ENCODE data around the gene SPARCL1. TPM values are rescaled to one million over a fixed set of nuclear protein-coding genes. Genes with fewer than 3 reads are reported as not detected.
"Not testable (repeated sequence)": the region's sequence is repeated elsewhere in the genome, so short reads cannot be mapped to it uniquely, and the experiment has no call there.

SPARCL1 gene
- polyA plus RNA-seq, 1 donor from 2014 or later = not detected

- peaks cover 7% of the 10 kb centered on the region for H3K27me3 Mint-ChIP-seq
- no peak overlapping the region for H3K27ac Mint-ChIP-seq
- peaks cover 2 to 15% (median 15%) of the 10 kb centered on the region in 3 donors for H3K4me1 Mint-ChIP-seq
- no peaks in the 10 kb centered on the region for H3K9me3 Mint-ChIP-seq
- H3K36me3 Mint-ChIP-seq = no peaks in the 10 kb centered on the region
- H3K4me3 Mint-ChIP-seq = peak overlapping the region in 1 of 4 donors; percentile 9
These were observed 29.6 kb downstream of the SPARCL1 start for GRCh38 chr4:87499403-87500091.

- Mint-ChIP-seq H3K9me3 (peaks cover 0 to 3% (median 0%) of the 10 kb centered on the region in 3 donors), H3K27ac (no peak overlapping the region), H3K27me3 (peaks cover 7% of the 10 kb centered on the region), H3K4me1 (peaks cover 2 to 15% (median 15%) of the 10 kb centered on the region in 3 donors), H3K36me3 (peaks cover 3% of the 10 kb centered on the region), H3K4me3 (no peak overlapping the region)
These were observed 30.7 kb downstream of the SPARCL1 start for GRCh38 chr4:87498446-87498900.

- peaks cover 5% of the 10 kb centered on the region for H3K27me3 Mint-ChIP-seq
- peaks cover 0 to 3% (median 0%) of the 10 kb centered on the region in 3 donors for H3K9me3 Mint-ChIP-seq
- H3K4me1 Mint-ChIP-seq = peaks cover 2 to 19% (median 15%) of the 10 kb centered on the region in 3 donors
- no peak overlapping the region for H3K27ac Mint-ChIP-seq
- H3K4me3 Mint-ChIP-seq = peak overlapping the region in 1 of 4 donors; percentile 50
- peaks cover 3% of the 10 kb centered on the region for H3K36me3 Mint-ChIP-seq
These were observed 31.6 kb downstream of the SPARCL1 start for GRCh38 chr4:87497578-87497977.

GRCh38 chr4:87497159-87497558 lies 32.0 kb downstream of the SPARCL1 start:
- H3K27ac Mint-ChIP-seq = no peak overlapping the region
- H3K27me3 Mint-ChIP-seq = peaks cover 5% of the 10 kb centered on the region
- peaks cover 2 to 21% (median 15%) of the 10 kb centered on the region in 3 donors for H3K4me1 Mint-ChIP-seq
- H3K36me3 Mint-ChIP-seq = peaks cover 3% of the 10 kb centered on the region
- peaks cover 0 to 3% (median 0%) of the 10 kb centered on the region in 3 donors for H3K9me3 Mint-ChIP-seq
- H3K4me3 Mint-ChIP-seq = peak overlapping the region in 1 of 4 donors; percentile 50

GRCh38 chr4:87493115-87493514 lies 36.1 kb downstream of the SPARCL1 start:
- Mint-ChIP-seq H3K36me3 (peaks cover 3% of the 10 kb centered on the region), H3K4me1 (peaks cover 5 to 15% (median 6%) of the 10 kb centered on the region in 3 donors), H3K4me3 (no peak overlapping the region), H3K27ac (no peak overlapping the region), H3K27me3 (no peaks in the 10 kb centered on the region), H3K9me3 (peaks cover 0 to 3% (median 0%) of the 10 kb centered on the region in 3 donors)

- H3K27me3 Mint-ChIP-seq, H3K4me3 Mint-ChIP-seq, H3K36me3 Mint-ChIP-seq, H3K27ac Mint-ChIP-seq, H3K9me3 Mint-ChIP-seq: not testable (repeated sequence)
- peaks cover 4 to 12% (median 5%) of the 10 kb centered on the region in 3 donors for H3K4me1 Mint-ChIP-seq
These were observed 37.3 kb downstream of the SPARCL1 start for GRCh38 chr4:87491851-87492250.

GRCh38 chr4:87491436-87491835 lies 37.7 kb downstream of the SPARCL1 start:
- Mint-ChIP-seq H3K9me3 (peaks cover 0 to 5% (median 0%) of the 10 kb centered on the region in 3 donors), H3K4me1 (peaks cover 4 to 12% (median 5%) of the 10 kb centered on the region in 3 donors), H3K4me3 (no peak overlapping the region), H3K36me3 (peaks cover 3% of the 10 kb centered on the region), H3K27me3 (no peaks in the 10 kb centered on the region), H3K27ac (no peak overlapping the region)

GRCh38 chr4:87490664-87491369 lies 38.4 kb downstream of the SPARCL1 start:
- Mint-ChIP-seq H3K9me3 (peaks cover 0 to 5% (median 0%) of the 10 kb centered on the region in 3 donors), H3K4me1 (peaks cover 4 to 12% (median 5%) of the 10 kb centered on the region in 3 donors), H3K36me3 (peaks cover 3% of the 10 kb centered on the region), H3K27ac (no peak overlapping the region), H3K27me3 (no peaks in the 10 kb centered on the region), H3K4me3 (no peak overlapping the region)

- Mint-ChIP-seq H3K36me3 (peaks cover 3% of the 10 kb centered on the region), H3K27ac (no peak overlapping the region), H3K27me3 (no peaks in the 10 kb centered on the region), H3K4me1 (peaks cover 4 to 12% (median 5%) of the 10 kb centered on the region in 3 donors), H3K4me3 (no peak overlapping the region), H3K9me3 (peaks cover 0 to 5% (median 0%) of the 10 kb centered on the region in 3 donors)
These were observed 39.5 kb downstream of the SPARCL1 start for GRCh38 chr4:87489678-87490077.

GRCh38 chr4:87488666-87489065 lies 40.5 kb downstream of the SPARCL1 start:
- H3K27me3 Mint-ChIP-seq, H3K9me3 Mint-ChIP-seq, H3K27ac Mint-ChIP-seq, H3K36me3 Mint-ChIP-seq: not testable (repeated sequence)
- H3K4me1 Mint-ChIP-seq = peaks cover 4 to 12% (median 5%) of the 10 kb centered on the region in 3 donors
- H3K4me3 Mint-ChIP-seq = peak overlapping the region in 1 of 4 donors; percentile 19

- H3K4me1 Mint-ChIP-seq, H3K4me3 Mint-ChIP-seq, H3K27me3 Mint-ChIP-seq, H3K9me3 Mint-ChIP-seq, H3K27ac Mint-ChIP-seq, H3K36me3 Mint-ChIP-seq: not testable (repeated sequence)
These were observed 45.9 kb downstream of the SPARCL1 start for GRCh38 chr4:87483247-87483646.

- Mint-ChIP-seq H3K4me1 (no peaks in the 10 kb centered on the region), H3K4me3 (no peak overlapping the region), H3K9me3 (peaks cover 0 to 5% (median 0%) of the 10 kb centered on the region in 3 donors), H3K27ac (no peak overlapping the region), H3K36me3 (no peaks in the 10 kb centered on the region), H3K27me3 (no peaks in the 10 kb centered on the region)
These were observed 47.8 kb downstream of the SPARCL1 start for GRCh38 chr4:87481377-87481776.

- peaks cover 0 to 2% (median 0%) of the 10 kb centered on the region in 3 donors for H3K4me1 Mint-ChIP-seq
- peaks cover 0 to 5% (median 3%) of the 10 kb centered on the region in 3 donors for H3K9me3 Mint-ChIP-seq
- H3K27me3 Mint-ChIP-seq = no peaks in the 10 kb centered on the region
- H3K36me3 Mint-ChIP-seq = no peaks in the 10 kb centered on the region
- H3K27ac Mint-ChIP-seq = no peak overlapping the region
- no peak overlapping the region for H3K4me3 Mint-ChIP-seq
These were observed 50.4 kb downstream of the SPARCL1 start for GRCh38 chr4:87478732-87479250.

- Mint-ChIP-seq H3K27ac (no peak overlapping the region), H3K27me3 (no peaks in the 10 kb centered on the region), H3K9me3 (peaks cover 0 to 3% (median 0%) of the 10 kb centered on the region in 3 donors), H3K4me1 (peaks cover 0 to 3% (median 0%) of the 10 kb centered on the region in 3 donors), H3K4me3 (no peak overlapping the region), H3K36me3 (no peaks in the 10 kb centered on the region)
These were observed 52.2 kb downstream of the SPARCL1 start for GRCh38 chr4:87476934-87477333.

- Mint-ChIP-seq H3K27me3 (no peaks in the 10 kb centered on the region), H3K27ac (no peak overlapping the region), H3K9me3 (no peaks in the 10 kb centered on the region), H3K36me3 (no peaks in the 10 kb centered on the region), H3K4me3 (no peak overlapping the region), H3K4me1 (peaks cover 0 to 4% (median 3%) of the 10 kb centered on the region in 3 donors)
These were observed 59.8 kb downstream of the SPARCL1 start for GRCh38 chr4:87469390-87469789.

Measured in IgD-negative memory B cell (primary cell).